GM21619 (cell line): ENCODE results near the gene LRG1.

ENCODE experiments used
- ATAC-seq: cut with Tn5 transposase; IDR thresholded peaks from one replicate; pipeline ENCODE4 v1.9.1; 2021; ENCODE audit not compliant: unreplicated experiment

LRG1 gene

GRCh38 chr19:4496304-4496703 is 43.5 kb downstream of the LRG1 start:
- no peak for ATAC-seq

DNA sequence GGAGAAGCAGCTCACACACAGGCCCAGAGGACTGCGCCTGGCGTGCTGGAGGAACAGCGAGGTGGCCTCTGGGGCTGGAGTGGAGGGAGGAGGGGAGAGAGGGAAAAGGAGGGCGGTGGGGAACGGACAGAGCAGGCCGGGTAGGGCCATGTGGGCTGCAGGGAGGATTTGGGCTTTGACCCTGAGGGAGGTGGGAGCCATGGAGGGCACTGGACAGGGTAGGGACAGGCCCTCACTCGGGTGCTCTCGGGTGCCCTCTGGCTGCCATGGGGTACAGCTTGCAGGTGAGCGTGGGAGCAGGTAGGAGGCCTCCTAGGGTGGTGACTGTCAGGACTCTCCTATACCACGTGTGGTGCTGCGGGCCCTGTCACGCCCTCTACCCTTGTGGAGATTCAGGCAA is 44.4 kb downstream of the LRG1 start:
- ATAC-seq: no peak

DNA sequence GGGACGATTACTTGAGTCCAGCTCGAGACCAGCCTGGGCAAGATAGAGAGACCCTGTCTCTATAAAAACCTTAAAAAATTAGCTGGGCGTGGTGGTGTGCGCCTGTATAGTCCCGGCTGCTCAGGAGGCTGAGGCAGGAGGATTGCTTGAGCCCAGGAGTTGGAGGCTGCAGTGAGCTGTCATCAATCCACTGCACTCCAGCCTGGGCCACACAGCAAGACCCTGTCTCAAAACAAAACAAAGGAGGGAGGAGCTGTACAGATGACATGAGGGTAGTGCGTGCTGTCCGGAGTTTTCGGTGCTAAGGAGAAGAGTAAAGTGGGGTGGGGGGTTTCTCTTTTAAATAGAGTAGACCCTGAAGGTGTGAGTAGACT is 45.2 kb downstream of the LRG1 start:
- no peak for ATAC-seq

- no peak for ATAC-seq
These were observed 45.7 kb downstream of the LRG1 start for GRCh38 chr19:4493929-4494690.

GRCh38 chr19:4493104-4493928 is 46.5 kb downstream of the LRG1 start:
- no peak for ATAC-seq

DNA sequence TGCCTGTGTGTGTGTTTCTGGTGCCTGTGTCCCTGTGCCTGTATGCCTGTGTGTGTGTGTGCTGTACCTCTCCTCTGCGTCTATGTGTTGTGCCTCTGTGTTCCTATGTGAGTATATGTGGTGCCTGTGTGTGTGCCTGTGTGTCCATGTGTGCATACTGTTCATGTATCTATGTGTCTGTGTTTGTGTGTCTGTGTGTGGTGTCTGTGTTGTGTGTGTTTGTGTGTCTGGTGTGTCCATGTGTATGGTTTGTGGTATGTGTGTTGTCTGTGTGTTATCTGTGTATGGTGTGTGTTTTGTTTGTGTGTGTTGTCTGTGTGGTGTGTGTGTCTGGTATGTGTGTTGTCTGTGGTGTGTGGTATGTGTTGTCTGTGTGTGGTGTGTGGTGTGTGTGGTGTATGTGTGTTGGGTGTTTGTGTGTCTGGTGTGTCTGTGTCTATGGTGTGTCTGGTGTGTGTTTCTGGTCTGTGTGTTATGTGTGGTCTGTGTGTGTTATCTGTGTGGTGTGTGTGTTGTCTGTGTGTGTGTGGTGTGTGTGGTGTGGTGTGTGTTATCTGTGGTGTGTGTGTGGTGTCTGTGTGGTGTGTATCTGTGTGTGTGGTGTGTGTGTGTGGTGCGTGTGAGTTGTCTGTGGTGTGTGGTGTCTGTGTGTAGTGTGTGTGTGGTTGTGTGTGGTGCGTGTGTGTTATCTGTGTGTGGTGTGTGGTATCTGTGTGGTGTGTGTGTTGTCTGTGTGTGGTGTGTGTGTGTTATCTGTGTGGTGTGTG is 47.3 kb downstream of the LRG1 start:
- no peak for ATAC-seq

DNA sequence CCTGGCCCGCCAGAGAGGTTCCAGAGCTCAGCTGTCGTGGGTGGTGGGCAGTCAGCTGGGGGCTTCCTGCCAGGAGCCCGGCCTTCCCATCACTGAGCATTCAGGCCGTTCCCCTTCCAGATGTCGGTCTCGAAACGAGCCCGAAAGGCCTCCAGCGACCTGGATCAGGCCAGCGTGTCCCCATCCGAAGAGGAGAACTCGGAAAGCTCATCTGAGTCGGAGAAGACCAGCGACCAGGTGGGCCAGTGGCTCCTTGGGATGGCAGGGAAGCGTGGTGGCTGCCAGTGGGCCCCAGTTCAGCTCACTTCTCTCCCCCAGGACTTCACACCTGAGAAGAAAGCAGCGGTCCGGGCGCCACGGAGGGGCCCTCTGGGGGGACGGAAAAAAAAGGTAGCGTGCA is 48.4 kb downstream of the LRG1 start:
- no peak for ATAC-seq

DNA sequence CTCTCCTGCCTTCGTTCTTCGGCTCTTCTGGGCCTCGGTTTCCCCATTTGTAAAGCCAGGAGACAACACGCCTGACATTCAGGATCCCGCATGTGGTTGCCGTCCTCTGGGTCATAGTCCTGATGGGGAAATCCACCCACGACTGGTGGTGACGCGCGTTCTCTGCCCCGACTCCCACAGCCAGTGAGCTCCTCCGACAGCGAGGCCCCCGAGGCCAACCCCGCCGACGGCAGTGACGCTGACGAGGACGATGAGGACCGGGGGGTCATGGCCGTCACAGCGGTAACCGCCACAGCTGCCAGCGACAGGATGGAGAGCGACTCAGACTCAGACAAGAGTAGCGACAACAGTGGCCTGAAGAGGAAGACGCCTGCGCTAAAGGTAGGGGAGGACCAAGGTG is 51.3 kb downstream of the LRG1 start:
- no peak for ATAC-seq

DNA sequence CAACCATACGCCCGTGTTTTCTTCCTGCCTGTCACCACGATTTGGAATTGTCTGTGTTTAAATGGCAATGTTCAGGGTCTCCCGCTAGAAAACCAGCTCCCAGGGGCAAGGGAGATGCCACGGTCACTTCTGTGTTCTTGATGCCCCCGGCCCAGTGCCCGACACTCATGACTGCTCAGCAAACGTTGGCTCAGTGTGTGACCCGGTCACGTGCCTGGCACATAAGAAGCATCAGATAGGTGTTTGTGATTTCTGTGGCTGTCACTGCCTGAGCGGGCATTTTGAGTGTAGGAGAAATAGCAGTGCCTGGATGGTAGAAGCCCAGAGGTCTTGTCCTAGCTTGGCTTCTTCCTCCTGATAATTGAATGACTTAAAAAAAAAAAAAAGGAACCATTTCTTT is 52.3 kb downstream of the LRG1 start:
- no peak for ATAC-seq
